Small intestine (tissue), 7 donors: ENCODE results near the gene CCL11. TPM values are rescaled to one million over a fixed set of nuclear protein-coding genes. Genes with fewer than 3 reads are reported as not detected.
A peak's percentile ranks its signal among the peaks of the same experiment; 100 is the strongest.

ENCODE experiments used
- DNase-seq, 2 donors: peaks; one replicate each; pipeline versions ENCODE4 v3.0.0 to v3.0.0-alpha.2; 2013
- FAIRE-seq: peaks from 2 replicates; lab custom pipeline; 2012; peaks lifted over from hg19 to GRCh38; lab: Jason Lieb, UNC
- H3K27ac ChIP-seq, 3 donors: one replicate each; pipeline ENCODE4 v1.5.1; 2013; ENCODE audit warnings: low read length in 2 of 3, mild to moderate bottlenecking in 2 of 3, control low read depth in 1 of 3, inconsistent platforms in 1 of 3, low read depth in 1 of 3, moderate library complexity in 1 of 3
- H3K27me3 ChIP-seq, 3 donors: one replicate each; pipeline ENCODE4 v1.6.1; 2013; ENCODE audit warnings: low read length in 3 of 3, inconsistent platforms in 1 of 3; ENCODE audit not compliant: control insufficient read depth in 3 of 3, insufficient read depth in 3 of 3
- H3K36me3 ChIP-seq, 3 donors: one replicate each; pipeline ENCODE4 v1.6.1; 2013; ENCODE audit warnings: low read length in 3 of 3, inconsistent platforms in 1 of 3, low read depth in 1 of 3, mild to moderate bottlenecking in 1 of 3, moderate library complexity in 1 of 3; ENCODE audit not compliant: control insufficient read depth in 3 of 3, insufficient read depth in 2 of 3
- H3K4me1 ChIP-seq, 3 donors: one replicate each; pipeline ENCODE4 v1.6.1; 2013; ENCODE audit warnings: low read length in 2 of 3, inconsistent platforms in 1 of 3, low read depth in 1 of 3, mild to moderate bottlenecking in 1 of 3, moderate library complexity in 1 of 3; ENCODE audit not compliant: control insufficient read depth in 3 of 3, insufficient read depth in 2 of 3
- H3K4me3 ChIP-seq, 3 donors: one replicate each; pipeline ENCODE4 v1.5.1; 2013; ENCODE audit warnings: low read length in 3 of 3, control low read depth in 1 of 3, inconsistent platforms in 1 of 3, low read depth in 1 of 3, mild to moderate bottlenecking in 1 of 3, moderate library complexity in 1 of 3
- H3K9me3 ChIP-seq, 2 donors: one replicate each; pipeline ENCODE4 v1.6.1; 2013; ENCODE audit warnings: low read depth in 1 of 2, low read length in 1 of 2; ENCODE audit not compliant: control insufficient read depth in 2 of 2, insufficient read depth in 1 of 2
- WGBS, 3 donors: extraction: QIAGEN DNeasy Blood & Tissue Kit; methylation state at CpG; one replicate each; pipeline ENCODE4 v1.1.7; 2013; 5-methylcytosine and 5-hydroxymethylcytosine counted together
- polyA plus RNA-seq, 4 donors: library from polyadenylated mRNA; stranded (reverse) in 3 of 4; unstranded in 1 of 4; fragments of 200-250 nt in 3 of 4; fragments of 120-200 nt in 1 of 4; gene quantifications; one replicate each; pipeline versions ENCODE4 v1.2.1 to v1.2.3, GENCODE V29; 2013
- donor health status: healthy with polysubstance abuse.
- donor health status: control.
- donor health status: control.
- donor health status: Bipolar disorder and iron deficiency.
- donor health status: healthy.

CCL11 gene
- polyA plus RNA-seq, 4 donors = 0.43 to 12.4 (median 0.45) TPM; not detected in 1

- H3K4me1 ChIP-seq = peaks cover 0 to 50% (median 8%) of the 10 kb centered on the region in 3 donors
- FAIRE-seq (no peak), DNase-seq (peak in 1 of 2 donors; percentile 36)
- no peaks in the 10 kb centered on the region for H3K36me3 ChIP-seq
- no peaks in the 10 kb centered on the region for H3K27me3 ChIP-seq
- no peaks in the 10 kb centered on the region for H3K9me3 ChIP-seq
- WGBS, 3 donors = 68 to 77% (median 74%) methylated on average over 1 of the region's 1 CpG
- no peak overlapping the region for H3K4me3 ChIP-seq
- H3K27ac ChIP-seq = peak overlapping the region in 1 of 3 donors; percentile 32
Measured at GRCh38 chr17:34246446-34246845, 39.1 kb upstream of the CCL11 start.

- DNase-seq = no peak
- Histone ChIP-seq H3K27me3 (no peaks in the 10 kb centered on the region), H3K9me3 (no peaks in the 10 kb centered on the region), H3K4me3 (no peak overlapping the region), H3K27ac (peak overlapping the region in 1 of 3 donors; percentile 32), H3K4me1 (peaks cover 0 to 53% (median 8%) of the 10 kb centered on the region in 3 donors), H3K36me3 (no peaks in the 10 kb centered on the region)
- FAIRE-seq = no peak
- WGBS, 3 donors = 71 to 88% (median 77%) methylated on average over 3 of the region's 3 CpGs
Measured at GRCh38 chr17:34246881-34247280, 38.7 kb upstream of the CCL11 start.

DNA sequence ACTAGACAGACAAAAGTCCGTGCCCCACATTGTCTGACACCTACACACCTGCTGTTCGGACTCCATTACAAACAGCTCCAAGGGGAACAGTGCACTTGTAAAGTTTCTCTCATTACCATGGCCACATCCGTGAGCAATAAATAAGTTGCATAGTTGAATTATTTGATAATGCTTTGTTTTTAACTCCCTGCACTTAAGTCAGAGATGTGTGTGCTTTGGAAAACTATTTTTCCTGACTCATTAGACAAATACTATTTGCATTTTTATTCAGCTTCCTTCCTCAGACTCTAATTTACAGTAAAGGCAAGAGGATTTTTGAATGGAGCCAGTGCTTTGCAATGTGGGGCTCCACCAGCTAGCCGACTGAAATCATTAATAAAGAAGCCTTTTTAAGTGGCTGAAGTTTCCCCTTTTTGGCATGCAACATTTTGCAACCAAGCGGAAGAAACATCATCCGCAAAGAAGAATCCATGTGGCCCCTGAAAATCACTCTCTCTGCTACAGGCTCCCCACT is 37.0 kb upstream of the CCL11 start:
- FAIRE-seq (no peak), DNase-seq (peak; percentile 10 to 48)
- no peaks in the 10 kb centered on the region for H3K27me3 ChIP-seq
- peak overlapping the region in 1 of 3 donors; percentile 46 for H3K27ac ChIP-seq
- no peak overlapping the region for H3K4me3 ChIP-seq
- 26 to 36% (median 32%) methylated on average over 6 of the region's 6 CpGs for WGBS, 3 donors
- peaks cover 0 to 69% (median 10%) of the 10 kb centered on the region in 3 donors for H3K4me1 ChIP-seq
- no peaks in the 10 kb centered on the region for H3K36me3 ChIP-seq
- no peaks in the 10 kb centered on the region for H3K9me3 ChIP-seq

DNA sequence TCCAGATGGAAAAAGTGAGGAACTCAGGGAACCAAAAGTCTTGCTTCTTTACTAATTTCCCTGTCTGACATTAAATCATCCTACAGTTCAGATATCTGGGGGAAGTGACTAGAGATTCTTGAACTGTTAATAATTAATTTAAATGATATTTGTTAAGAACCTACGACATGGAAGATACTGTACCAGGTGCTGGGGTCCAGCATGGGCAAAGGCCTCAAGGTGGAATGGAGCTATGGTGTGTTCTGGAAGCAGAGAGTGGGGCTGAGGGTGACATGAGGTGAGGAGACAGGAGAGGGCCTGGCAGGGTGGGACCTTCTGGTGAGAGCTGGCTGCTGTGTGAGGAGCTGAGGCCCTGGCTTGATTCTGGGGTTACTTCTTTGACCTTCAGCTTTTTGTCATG is 36.5 kb upstream of the CCL11 start:
- 8 to 51% (median 18%) methylated on average over 1 of the region's 1 CpG for WGBS, 3 donors
- DNase-seq (peak; percentile 13 to 71), FAIRE-seq (no peak)
- no peaks in the 10 kb centered on the region for H3K36me3 ChIP-seq
- H3K9me3 ChIP-seq = no peaks in the 10 kb centered on the region
- peaks cover 0 to 71% (median 10%) of the 10 kb centered on the region in 3 donors for H3K4me1 ChIP-seq
- H3K27ac ChIP-seq = peak overlapping the region in 2 of 3 donors; percentile 46 to 55
- H3K27me3 ChIP-seq = no peaks in the 10 kb centered on the region
- no peak overlapping the region for H3K4me3 ChIP-seq

DNA sequence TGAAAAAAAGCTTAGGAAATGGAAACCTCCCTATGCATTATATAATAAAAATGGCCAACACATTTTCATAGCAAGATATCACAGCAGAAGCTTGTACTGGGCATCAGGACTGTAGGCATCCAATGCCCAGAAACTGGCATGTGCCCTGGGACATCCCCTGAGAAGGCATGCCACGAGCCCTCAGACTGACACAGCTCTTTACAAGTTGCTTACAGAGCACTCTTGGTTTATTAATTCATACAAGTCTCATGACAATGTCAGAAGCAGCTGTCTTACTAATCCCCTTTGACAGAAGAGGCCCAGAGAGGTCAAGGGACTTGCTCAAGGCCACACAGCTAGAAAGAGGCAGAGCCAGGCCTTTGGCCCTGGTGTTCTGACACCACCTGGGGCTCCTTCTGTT is 36.1 kb upstream of the CCL11 start:
- DNase-seq (no peak), FAIRE-seq (no peak)
- H3K36me3 ChIP-seq = no peaks in the 10 kb centered on the region
- H3K27ac ChIP-seq = peak overlapping the region in 1 of 3 donors; percentile 46
- H3K4me3 ChIP-seq = no peak overlapping the region
- peaks cover 0 to 75% (median 10%) of the 10 kb centered on the region in 3 donors for H3K4me1 ChIP-seq
- H3K27me3 ChIP-seq = no peaks in the 10 kb centered on the region
- WGBS, 3 donors = 35 to 56% (median 51%) methylated on average over 1 of the region's 1 CpG
- H3K9me3 ChIP-seq = no peaks in the 10 kb centered on the region

DNA sequence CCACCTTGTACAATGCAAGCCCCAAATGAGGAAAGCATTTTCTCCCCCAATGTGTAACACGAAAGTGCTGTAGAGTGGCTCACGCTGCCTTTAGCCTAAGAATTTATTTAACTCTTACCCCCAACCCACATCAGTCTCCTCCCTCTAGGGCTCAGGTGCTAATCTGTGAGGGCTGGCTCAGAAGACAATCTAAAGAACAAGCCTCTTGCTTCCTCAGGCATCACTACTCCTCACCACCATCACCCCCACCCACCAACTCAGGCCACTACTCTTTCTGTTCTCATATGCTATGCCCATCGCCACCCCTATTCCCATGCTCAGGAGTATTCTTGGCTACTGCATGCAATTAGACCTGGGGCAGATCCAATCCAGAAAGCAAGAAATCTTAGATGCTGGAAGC is 34.4 kb upstream of the CCL11 start:
- 68 to 86% (median 77%) methylated on average over 3 of the region's 3 CpGs for WGBS, 3 donors
- no peaks in the 10 kb centered on the region for H3K36me3 ChIP-seq
- no peak for FAIRE-seq
- H3K4me3 ChIP-seq = no peak overlapping the region
- H3K27me3 ChIP-seq = peaks cover 0 to 2% (median 0%) of the 10 kb centered on the region in 3 donors
- H3K27ac ChIP-seq = no peak overlapping the region
- DNase-seq = no peak
- no peaks in the 10 kb centered on the region for H3K9me3 ChIP-seq
- peaks cover 0 to 78% (median 10%) of the 10 kb centered on the region in 3 donors for H3K4me1 ChIP-seq

GRCh38 chr17:34252095-34252443 is 33.5 kb upstream of the CCL11 start:
- Histone ChIP-seq H3K27me3 (peaks cover 0 to 2% (median 0%) of the 10 kb centered on the region in 3 donors), H3K4me1 (peaks cover 0 to 71% (median 10%) of the 10 kb centered on the region in 3 donors), H3K9me3 (no peaks in the 10 kb centered on the region), H3K27ac (peak overlapping the region in 2 of 3 donors; percentile 13 to 88), H3K4me3 (no peak overlapping the region), H3K36me3 (no peaks in the 10 kb centered on the region)
- FAIRE-seq (no peak), DNase-seq (no peak)
- WGBS, 3 donors = 25 to 36% (median 32%) methylated on average over 5 of the region's 5 CpGs

DNA sequence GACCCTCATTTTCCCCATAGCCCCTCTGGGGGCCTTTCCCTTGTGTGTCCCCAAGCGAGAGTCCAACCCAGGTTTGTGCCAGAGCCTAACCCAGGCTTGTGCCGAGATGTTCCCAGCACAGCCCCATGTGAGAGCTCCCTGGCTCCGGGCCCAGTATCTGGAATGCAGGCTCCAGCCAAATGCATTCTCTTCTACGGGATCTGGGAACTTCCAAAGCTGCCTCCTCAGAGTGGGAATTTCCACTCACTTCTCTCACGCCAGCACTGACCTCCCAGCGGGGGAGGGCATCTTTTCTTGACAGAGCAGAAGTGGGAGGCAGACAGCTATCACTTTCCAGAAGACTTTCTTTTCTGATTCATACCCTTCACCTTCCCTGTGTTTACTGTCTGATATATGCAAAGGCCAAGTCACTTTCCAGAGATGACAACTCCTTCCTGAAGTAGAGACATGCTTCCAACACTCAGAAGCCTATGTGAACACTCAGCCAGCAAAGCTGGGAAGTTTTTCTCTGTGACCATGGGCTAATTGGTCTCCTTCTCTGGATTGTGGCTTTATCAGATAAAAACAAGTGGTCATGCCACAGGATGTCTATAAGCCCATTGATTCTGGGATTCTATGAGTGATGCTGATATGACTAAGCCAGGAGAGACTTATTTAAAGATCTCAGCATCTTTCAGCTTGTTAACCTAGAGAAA is 33.0 kb upstream of the CCL11 start:
- WGBS, 3 donors = 6 to 22% (median 21%) methylated on average over 6 of the region's 6 CpGs
- H3K27me3 ChIP-seq = peaks cover 0 to 2% (median 0%) of the 10 kb centered on the region in 3 donors
- peak overlapping the region in 2 of 3 donors; percentile 13 to 88 for H3K27ac ChIP-seq
- no peaks in the 10 kb centered on the region for H3K9me3 ChIP-seq
- DNase-seq (peak; percentile 12 to 68), FAIRE-seq (no peak)
- no peaks in the 10 kb centered on the region for H3K36me3 ChIP-seq
- no peak overlapping the region for H3K4me3 ChIP-seq
- peaks cover 0 to 66% (median 10%) of the 10 kb centered on the region in 3 donors for H3K4me1 ChIP-seq
